IPS DF 6.9 (cell line): Measurements from ENCODE around the gene BMPER.

Source experiments
- DNase-seq: peaks from one replicate; pipeline ENCODE4 v3.0.0-alpha.2; 2013; ENCODE audit warnings: low read depth, low spot score
- H3K27ac ChIP-seq: one replicate; pipeline ENCODE4 v1.5.1; 2013; ENCODE audit warnings: low read length, control low read depth
- H3K27me3 ChIP-seq: 2 replicates; pipeline ENCODE4 v1.6.1; 2013; ENCODE audit warnings: mild to moderate bottlenecking, low read length; ENCODE audit not compliant: control insufficient read depth, insufficient read depth
- H3K36me3 ChIP-seq: 2 replicates; pipeline ENCODE4 v1.6.1; 2013; ENCODE audit warnings: low read length; ENCODE audit not compliant: control insufficient read depth, insufficient read depth
- H3K4me1 ChIP-seq: 2 replicates; pipeline ENCODE4 v1.6.1; 2013; ENCODE audit warnings: low read length; ENCODE audit not compliant: control insufficient read depth, insufficient read depth
- H3K4me3 ChIP-seq: 2 replicates; pipeline ENCODE4 v1.5.1; 2013; ENCODE audit warnings: mild to moderate bottlenecking, low read length
- H3K9me3 ChIP-seq: 2 replicates; pipeline ENCODE4 v1.6.1; 2013; ENCODE audit warnings: low read length, inconsistent platforms; ENCODE audit not compliant: control insufficient read depth, insufficient read depth
- WGBS: extraction: QIAGEN DNeasy Blood & Tissue Kit; methylation state at CpG from one replicate; pipeline ENCODE4 v1.1.7; 2013; ENCODE audit warnings: mixed read lengths, missing lambda C conversion rate; ENCODE audit not compliant: insufficient read length, insufficient coverage; 5-methylcytosine and 5-hydroxymethylcytosine counted together

The BMPER gene

GRCh38 chr7:33905389-33906032, at the start of gene BMPER:
Gene BMPER (plus strand): TSS chr7:33905539. CDS start chr7:33905614, 75 bp downstream.
- H3K27ac ChIP-seq, result no peak within 1 kb of the TSS
- peaks cover 16% of the 10 kb centered on the region for H3K27me3 ChIP-seq
- H3K4me1 ChIP-seq, result 0 out of 2 replicates have a peak, but pooled peaks cover 1% of the 10 kb centered on the region
- peak within 1 kb of the TSS; percentile 71; the same call in 1 of the 2 replicates for H3K4me3 ChIP-seq
- no peaks in the 10 kb centered on the region; the same call in 1 of the 2 replicates for H3K36me3 ChIP-seq
- H3K9me3 ChIP-seq, result no peaks in the 10 kb centered on the region
- WGBS, result no CpG with 5 or more reads among the region's 47 CpGs
- DNase-seq, result no peak

- H3K9me3 ChIP-seq, result no peaks in the 10 kb centered on the region
- no peaks in the 10 kb centered on the region for H3K4me1 ChIP-seq
- no peak overlapping the region for H3K27ac ChIP-seq
- no peaks in the 10 kb centered on the region for H3K27me3 ChIP-seq
- no peak for DNase-seq
- no peaks in the 10 kb centered on the region for H3K36me3 ChIP-seq
- no peak overlapping the region for H3K4me3 ChIP-seq
These were observed 43.4 kb upstream of the BMPER start for GRCh38 chr7:33861947-33862346.

GRCh38 chr7:33862946-33863814, 42.2 kb upstream of the BMPER start:
- Histone ChIP-seq H3K36me3 (no peaks in the 10 kb centered on the region), H3K27me3 (no peaks in the 10 kb centered on the region), H3K27ac (no peak overlapping the region), H3K4me1 (no peaks in the 10 kb centered on the region), H3K9me3 (no peaks in the 10 kb centered on the region), H3K4me3 (no peak overlapping the region)
- WGBS, result no CpG with 5 or more reads among the region's 10 CpGs
- no peak for DNase-seq

GRCh38 chr7:33868166-33868565, 37.2 kb upstream of the BMPER start:
- no peaks in the 10 kb centered on the region for H3K9me3 ChIP-seq
- H3K4me3 ChIP-seq, result no peak overlapping the region
- H3K27ac ChIP-seq, result no peak overlapping the region
- WGBS, result no CpG with 5 or more reads among the region's 8 CpGs
- H3K36me3 ChIP-seq, result no peaks in the 10 kb centered on the region
- H3K4me1 ChIP-seq, result no peaks in the 10 kb centered on the region
- H3K27me3 ChIP-seq, result no peaks in the 10 kb centered on the region
- no peak for DNase-seq

DNA sequence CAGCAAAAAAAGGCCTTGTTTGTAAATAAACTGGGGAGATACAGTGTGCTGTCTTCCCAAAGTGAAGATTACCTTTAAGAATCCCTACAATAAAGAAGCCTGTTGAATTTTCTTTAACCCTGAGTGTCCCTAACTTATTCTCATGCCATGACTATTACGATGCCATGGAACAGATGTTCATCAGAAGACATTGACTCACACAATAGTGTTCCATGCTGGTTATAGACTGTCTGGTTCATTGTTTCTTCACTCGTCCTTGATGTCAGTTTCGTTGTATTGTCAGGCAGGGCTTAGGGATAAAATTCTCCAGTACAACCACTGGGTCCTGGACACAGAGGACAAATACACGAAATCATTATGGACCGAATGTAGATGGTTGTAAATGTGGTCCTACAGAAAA, 36.2 kb upstream of the BMPER start:
- Histone ChIP-seq H3K36me3 (no peaks in the 10 kb centered on the region), H3K4me1 (no peaks in the 10 kb centered on the region), H3K27me3 (no peaks in the 10 kb centered on the region), H3K9me3 (no peaks in the 10 kb centered on the region), H3K4me3 (no peak overlapping the region), H3K27ac (no peak overlapping the region)
- no peak for DNase-seq
- WGBS, result no CpG with 5 or more reads among the region's 5 CpGs

- Histone ChIP-seq H3K4me1 (no peaks in the 10 kb centered on the region), H3K27ac (no peak overlapping the region), H3K27me3 (no peaks in the 10 kb centered on the region), H3K9me3 (no peaks in the 10 kb centered on the region), H3K36me3 (no peaks in the 10 kb centered on the region), H3K4me3 (no peak overlapping the region)
- DNase-seq, result no peak
- WGBS, result no CpG with 5 or more reads among the region's 3 CpGs
These were observed 35.2 kb upstream of the BMPER start for GRCh38 chr7:33870120-33870519.

- no CpG with 5 or more reads among the region's 4 CpGs for WGBS
These were observed 32.5 kb upstream of the BMPER start for GRCh38 chr7:33872870-33873269.

GRCh38 chr7:33873518-33873917, 31.8 kb upstream of the BMPER start:
- Histone ChIP-seq H3K4me3 (no peak overlapping the region), H3K27ac (no peak overlapping the region), H3K27me3 (no peaks in the 10 kb centered on the region), H3K36me3 (no peaks in the 10 kb centered on the region), H3K4me1 (no peaks in the 10 kb centered on the region), H3K9me3 (no peaks in the 10 kb centered on the region)
- WGBS, result no CpG with 5 or more reads among the region's 1 CpG
- DNase-seq, result no peak

More at GRCh38 chr7:33872870-33873269, 32.5 kb upstream of the BMPER start:
- Histone ChIP-seq H3K9me3 (no peaks in the 10 kb centered on the region), H3K4me3 (no peak overlapping the region), H3K27me3 (no peaks in the 10 kb centered on the region), H3K27ac (no peak overlapping the region), H3K4me1 (no peaks in the 10 kb centered on the region), H3K36me3 (no peaks in the 10 kb centered on the region)
- no peak for DNase-seq

DNA sequence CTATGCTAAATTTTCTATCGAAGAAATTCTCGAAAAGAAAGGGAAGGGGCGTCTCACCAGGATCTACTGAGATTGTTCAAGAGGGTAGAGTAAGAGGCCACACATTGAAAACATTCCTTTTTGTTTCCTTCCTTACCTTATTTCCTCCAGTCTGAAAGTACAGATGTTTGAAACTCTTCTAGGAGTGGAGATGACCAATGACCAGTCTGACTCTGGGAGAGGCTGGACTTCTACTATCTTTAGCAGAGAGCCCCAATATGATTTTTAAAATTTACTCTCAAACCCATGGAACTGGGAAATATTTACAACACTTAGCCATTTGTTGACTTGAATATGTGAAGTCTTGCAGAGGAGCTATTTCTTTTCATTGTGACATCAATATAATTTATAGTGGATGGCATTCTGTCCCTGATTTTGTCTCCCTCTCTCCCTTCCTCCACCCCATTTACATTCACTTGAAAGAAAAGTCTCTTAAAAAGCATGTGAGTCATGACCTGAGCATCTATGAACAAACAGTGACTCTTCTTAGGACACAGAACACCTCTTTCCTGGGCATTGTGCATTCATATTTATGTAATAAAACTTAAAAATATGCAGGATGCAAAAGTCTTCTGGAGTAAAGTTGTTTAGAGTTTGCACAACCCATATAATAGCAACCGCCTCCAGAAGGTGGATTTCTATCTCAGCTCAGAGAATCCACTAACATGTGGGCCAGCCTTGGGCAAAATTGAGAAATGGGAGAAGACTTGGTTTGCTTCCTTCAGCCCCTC, 31.2 kb upstream of the BMPER start:
- Histone ChIP-seq H3K4me3 (no peak overlapping the region), H3K4me1 (no peaks in the 10 kb centered on the region), H3K27ac (no peak overlapping the region), H3K27me3 (no peaks in the 10 kb centered on the region), H3K36me3 (no peaks in the 10 kb centered on the region), H3K9me3 (no peaks in the 10 kb centered on the region)
- no peak for DNase-seq
- no CpG with 5 or more reads among the region's 4 CpGs for WGBS

DNA sequence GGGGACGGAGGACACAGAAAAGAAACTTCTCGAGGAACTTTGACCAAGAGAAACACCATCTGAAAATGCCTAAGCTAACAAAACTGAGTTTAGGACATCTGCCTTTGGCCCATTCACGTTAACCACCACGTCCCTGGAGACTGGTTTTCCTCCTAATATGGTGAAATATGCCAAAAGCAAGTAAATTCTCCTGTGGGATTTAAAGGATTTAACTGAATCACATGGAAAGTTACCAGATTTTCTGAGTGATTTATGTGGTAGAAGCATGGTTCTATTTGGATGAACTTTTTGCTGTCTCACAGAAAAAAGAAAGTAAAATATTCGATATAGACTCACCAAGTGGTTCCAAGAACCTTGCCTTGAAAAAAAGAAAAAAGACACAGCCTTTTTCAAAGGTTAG, 30.4 kb upstream of the BMPER start:
- no peak for DNase-seq
- Histone ChIP-seq H3K4me1 (no peaks in the 10 kb centered on the region), H3K36me3 (no peaks in the 10 kb centered on the region), H3K9me3 (no peaks in the 10 kb centered on the region), H3K27me3 (no peaks in the 10 kb centered on the region), H3K4me3 (no peak overlapping the region), H3K27ac (no peak overlapping the region)
- no CpG with 5 or more reads among the region's 5 CpGs for WGBS
